ENCODE measurements around the gene CAMK2G.

Gene CAMK2G

GRCh38 chr10:73780301-73780700, 94.1 kb downstream of the CAMK2G start:
- H3K4me1 ChIP-seq (ENCODE audit: control insufficient read depth in 2 of 2, insufficient read depth in 1 of 2, low read depth in 1 of 2, low read length in 2 of 2), result peaks cover 4 to 15% of the 10 kb centered on the region in 2 donors
- peaks cover 3 to 61% of the 10 kb centered on the region in 2 donors for H3K36me3 ChIP-seq (replicated peaks in 1 of 2; ENCODE audit: control insufficient read depth in 2 of 2, insufficient read depth in 2 of 2, low read length in 2 of 2)
- H3K18ac ChIP-seq (ENCODE audit: low read length), result no peak overlapping the region
- no peak overlapping the region for H3K4me2 ChIP-seq (ENCODE audit: insufficient read depth, low read length, poor library complexity, severe bottlenecking)
- H4K8ac ChIP-seq (ENCODE audit: low read depth, low read length), result no peak overlapping the region
- no peak overlapping the region for H2BK120ac ChIP-seq (ENCODE audit: low read depth, low read length)
- no peak overlapping the region for H3K14ac ChIP-seq (ENCODE audit: low read length)
- H3K23ac ChIP-seq (ENCODE audit: low read depth, low read length, poor library complexity), result no peak overlapping the region
- H2AK5ac ChIP-seq (ENCODE audit: low read depth, low read length), result no peak overlapping the region
- WGBS, 2 donors (ENCODE audit: extremely low coverage in 2 of 2, insufficient read length in 2 of 2, insufficient replicate concordance in 1 of 2), result no CpG with 5 or more reads among the region's 5 CpGs
- H3K4ac ChIP-seq (ENCODE audit: low read length), result no peak overlapping the region
- H2BK15ac ChIP-seq (ENCODE audit: low read length), result no peak overlapping the region
- H2BK5ac ChIP-seq (ENCODE audit: low read length), result no peak overlapping the region
- H2AFZ ChIP-seq (ENCODE audit: low read length), result no peak overlapping the region
- no peaks in the 10 kb centered on the region for H3K27me3 ChIP-seq (ENCODE audit: control insufficient read depth in 3 of 3, insufficient read depth in 3 of 3, low read depth in 1 of 3, low read length in 3 of 3)
- H4K91ac ChIP-seq (ENCODE audit: low read depth, low read length, poor library complexity), result no peak overlapping the region
- H2BK12ac ChIP-seq (ENCODE audit: low read length), result no peak overlapping the region
- peak overlapping the region in 1 of 2 donors; percentile 82 for H3K4me3 ChIP-seq (ENCODE audit: low read length in 2 of 2)
- no peak overlapping the region for H3K27ac ChIP-seq (replicated peaks; ENCODE audit: low read length)
- no peaks in the 10 kb centered on the region for H3K9me3 ChIP-seq (replicated peaks in 1 of 2; ENCODE audit: control insufficient read depth in 2 of 2, insufficient read depth in 1 of 2, low read depth in 1 of 2, low read length in 2 of 2)
- DNase-seq (ENCODE audit: low spot score), result no peak
- no peak overlapping the region for H3K9ac ChIP-seq (ENCODE audit: low read depth, low read length, poor library complexity)
- peaks cover 7% of the 10 kb centered on the region for H3K79me1 ChIP-seq (ENCODE audit: low read depth, low read length)

GRCh38 chr10:73779539-73780197, 94.7 kb downstream of the CAMK2G start:
- Histone ChIP-seq H3K4me3 (ENCODE audit: low read length in 2 of 2) (no peak overlapping the region), H3K36me3 (replicated peaks in 1 of 2; ENCODE audit: control insufficient read depth in 2 of 2, insufficient read depth in 2 of 2, low read length in 2 of 2) (peaks cover 4 to 67% of the 10 kb centered on the region in 2 donors), H3K4ac (ENCODE audit: low read length) (no peak overlapping the region), H2AFZ (ENCODE audit: low read length) (no peak overlapping the region), H2BK15ac (ENCODE audit: low read length) (no peak overlapping the region), H3K27ac (replicated peaks; ENCODE audit: low read length) (no peak overlapping the region), H2BK5ac (ENCODE audit: low read length) (no peak overlapping the region), H3K18ac (ENCODE audit: low read length) (no peak overlapping the region), H2BK12ac (ENCODE audit: low read length) (no peak overlapping the region), H3K79me1 (ENCODE audit: low read depth, low read length) (peaks cover 7% of the 10 kb centered on the region), H4K8ac (ENCODE audit: low read depth, low read length) (no peak overlapping the region), H3K9ac (ENCODE audit: low read depth, low read length, poor library complexity) (no peak overlapping the region), H4K91ac (ENCODE audit: low read depth, low read length, poor library complexity) (no peak overlapping the region), H3K23ac (ENCODE audit: low read depth, low read length, poor library complexity) (no peak overlapping the region), H3K27me3 (ENCODE audit: control insufficient read depth in 3 of 3, insufficient read depth in 3 of 3, low read depth in 1 of 3, low read length in 3 of 3) (no peaks in the 10 kb centered on the region), H3K9me3 (replicated peaks in 1 of 2; ENCODE audit: control insufficient read depth in 2 of 2, insufficient read depth in 1 of 2, low read depth in 1 of 2, low read length in 2 of 2) (no peaks in the 10 kb centered on the region), H3K14ac (ENCODE audit: low read length) (no peak overlapping the region), H3K4me1 (ENCODE audit: control insufficient read depth in 2 of 2, insufficient read depth in 1 of 2, low read depth in 1 of 2, low read length in 2 of 2) (peaks cover 6 to 17% of the 10 kb centered on the region in 2 donors), H3K4me2 (ENCODE audit: insufficient read depth, low read length, poor library complexity, severe bottlenecking) (no peak overlapping the region), H2AK5ac (ENCODE audit: low read depth, low read length) (no peak overlapping the region), H2BK120ac (ENCODE audit: low read depth, low read length) (no peak overlapping the region)
- WGBS, 2 donors (ENCODE audit: extremely low coverage in 2 of 2, insufficient read length in 2 of 2, insufficient replicate concordance in 1 of 2), result no CpG with 5 or more reads among the region's 3 CpGs
- no peak for DNase-seq (ENCODE audit: low spot score)

GRCh38 chr10:73779018-73779417, 95.3 kb downstream of the CAMK2G start:
- DNase-seq (ENCODE audit: low spot score), result no peak
- Histone ChIP-seq H3K9ac (ENCODE audit: low read depth, low read length, poor library complexity) (no peak overlapping the region), H4K91ac (ENCODE audit: low read depth, low read length, poor library complexity) (no peak overlapping the region), H2AK5ac (ENCODE audit: low read depth, low read length) (no peak overlapping the region), H2BK15ac (ENCODE audit: low read length) (no peak overlapping the region), H3K36me3 (replicated peaks in 1 of 2; ENCODE audit: control insufficient read depth in 2 of 2, insufficient read depth in 2 of 2, low read length in 2 of 2) (peaks cover 4 to 73% of the 10 kb centered on the region in 2 donors), H3K14ac (ENCODE audit: low read length) (no peak overlapping the region), H3K4me2 (ENCODE audit: insufficient read depth, low read length, poor library complexity, severe bottlenecking) (no peak overlapping the region), H3K27me3 (ENCODE audit: control insufficient read depth in 3 of 3, insufficient read depth in 3 of 3, low read depth in 1 of 3, low read length in 3 of 3) (no peaks in the 10 kb centered on the region), H3K4me1 (ENCODE audit: control insufficient read depth in 2 of 2, insufficient read depth in 1 of 2, low read depth in 1 of 2, low read length in 2 of 2) (peaks cover 9 to 20% of the 10 kb centered on the region in 2 donors), H2BK12ac (ENCODE audit: low read length) (no peak overlapping the region), H3K4ac (ENCODE audit: low read length) (no peak overlapping the region), H2AFZ (ENCODE audit: low read length) (no peak overlapping the region), H3K4me3 (ENCODE audit: low read length in 2 of 2) (no peak overlapping the region), H3K27ac (replicated peaks; ENCODE audit: low read length) (no peak overlapping the region), H3K23ac (ENCODE audit: low read depth, low read length, poor library complexity) (no peak overlapping the region), H4K8ac (ENCODE audit: low read depth, low read length) (no peak overlapping the region), H3K18ac (ENCODE audit: low read length) (no peak overlapping the region), H2BK5ac (ENCODE audit: low read length) (no peak overlapping the region), H3K79me1 (ENCODE audit: low read depth, low read length) (peaks cover 9% of the 10 kb centered on the region), H3K9me3 (replicated peaks in 1 of 2; ENCODE audit: control insufficient read depth in 2 of 2, insufficient read depth in 1 of 2, low read depth in 1 of 2, low read length in 2 of 2) (no peaks in the 10 kb centered on the region), H2BK120ac (ENCODE audit: low read depth, low read length) (no peak overlapping the region)
- no CpG with 5 or more reads among the region's 5 CpGs for WGBS, 2 donors (ENCODE audit: extremely low coverage in 2 of 2, insufficient read length in 2 of 2, insufficient replicate concordance in 1 of 2)

DNA sequence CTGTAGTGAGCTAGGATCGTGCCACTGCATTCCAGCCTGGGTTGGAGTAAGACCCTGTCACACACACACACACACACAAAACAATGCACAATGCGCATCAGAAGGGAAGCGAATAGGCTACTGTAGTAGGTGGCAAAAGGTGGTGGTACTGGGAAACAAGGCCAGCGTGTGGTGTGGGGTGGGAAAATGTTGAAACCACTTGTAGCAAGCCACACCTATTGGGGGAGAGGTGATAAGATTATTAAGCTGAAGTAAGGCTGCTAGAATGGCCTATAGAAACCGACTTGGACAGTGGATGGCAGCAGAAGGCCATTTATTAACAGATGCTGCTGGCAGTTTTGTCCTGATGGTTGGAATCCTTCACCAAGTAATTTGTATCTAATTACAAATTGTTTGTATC, 99.7 kb downstream of the CAMK2G start:
- Histone ChIP-seq H2AK5ac (ENCODE audit: low read depth, low read length) (no peak overlapping the region), H3K4me2 (ENCODE audit: insufficient read depth, low read length, poor library complexity, severe bottlenecking) (no peak overlapping the region), H3K14ac (ENCODE audit: low read length) (no peak overlapping the region), H3K9ac (ENCODE audit: low read depth, low read length, poor library complexity) (no peak overlapping the region), H3K79me1 (ENCODE audit: low read depth, low read length) (peaks cover 5% of the 10 kb centered on the region), H2BK12ac (ENCODE audit: low read length) (no peak overlapping the region), H3K18ac (ENCODE audit: low read length) (no peak overlapping the region), H4K91ac (ENCODE audit: low read depth, low read length, poor library complexity) (no peak overlapping the region), H2BK120ac (ENCODE audit: low read depth, low read length) (no peak overlapping the region), H3K4me3 (ENCODE audit: low read length in 2 of 2) (peak overlapping the region in 1 of 2 donors; percentile 5), H3K36me3 (replicated peaks in 1 of 2; ENCODE audit: control insufficient read depth in 2 of 2, insufficient read depth in 2 of 2, low read length in 2 of 2) (peaks cover 19 to 86% of the 10 kb centered on the region in 2 donors), H3K4ac (ENCODE audit: low read length) (no peak overlapping the region), H3K23ac (ENCODE audit: low read depth, low read length, poor library complexity) (no peak overlapping the region), H3K9me3 (replicated peaks in 1 of 2; ENCODE audit: control insufficient read depth in 2 of 2, insufficient read depth in 1 of 2, low read depth in 1 of 2, low read length in 2 of 2) (no peaks in the 10 kb centered on the region), H4K8ac (ENCODE audit: low read depth, low read length) (no peak overlapping the region), H3K27me3 (ENCODE audit: control insufficient read depth in 3 of 3, insufficient read depth in 3 of 3, low read depth in 1 of 3, low read length in 3 of 3) (no peaks in the 10 kb centered on the region), H3K27ac (replicated peaks; ENCODE audit: low read length) (no peak overlapping the region), H3K4me1 (ENCODE audit: control insufficient read depth in 2 of 2, insufficient read depth in 1 of 2, low read depth in 1 of 2, low read length in 2 of 2) (peaks cover 10 to 19% of the 10 kb centered on the region in 2 donors), H2BK5ac (ENCODE audit: low read length) (no peak overlapping the region), H2BK15ac (ENCODE audit: low read length) (no peak overlapping the region), H2AFZ (ENCODE audit: low read length) (no peak overlapping the region)
- DNase-seq (ENCODE audit: low spot score), result no peak
- WGBS, 2 donors (ENCODE audit: extremely low coverage in 2 of 2, insufficient read length in 2 of 2, insufficient replicate concordance in 1 of 2), result no CpG with 5 or more reads among the region's 5 CpGs

Measured in neuronal stem cell (in vitro differentiated cells).